Smooth muscle cell of trachea (primary cell): Measurements from ENCODE around the gene GEMIN5. TPM values are rescaled to one million over a fixed set of nuclear protein-coding genes. Genes with fewer than 3 reads are reported as not detected.

ENCODE experiments used
- total RNA-seq: library from RNA; depleted of rRNA; stranded (reverse); fragments of >200 nt; gene quantifications from 2 replicates; pipeline ENCODE4 v1.2.1, GENCODE V29; 2014

Gene GEMIN5
- total RNA-seq = 17.7 and 18.7 TPM in 2 replicates

GRCh38 chr5:154937718-154938466, at the start of gene GEMIN5:
GEMIN5 (minus strand) TSS chr5:154938211; CDS start chr5:154938133, 78 bp downstream.

GRCh38 chr5:154940772-154941620, 3.0 kb upstream of the GEMIN5 start, which contains the start of gene MRPL22:
MRPL22 (plus strand) TSS chr5:154941073; CDS start chr5:154941111, 38 bp downstream.

GRCh38 chr5:154858297-154858971, 79.6 kb downstream of the GEMIN5 start, which contains the start of gene CNOT8:
CNOT8 (plus strand) TSS chr5:154858627; CDS start chr5:154863279, 4,652 bp downstream.

GRCh38 chr5:154850255-154851062, 87.6 kb downstream of the GEMIN5 start, which contains the start of gene FAXDC2:
FAXDC2 (minus strand) TSS chr5:154850603; CDS start chr5:154838178, 12,425 bp downstream.

Other genes with a start within 250 kb of the GEMIN5 start
- 57.2 and 83.7 TPM in 2 replicates for gene LARP1, start 182.8 kb downstream of the GEMIN5 start, total RNA-seq
- 11.2 and 14.9 TPM in 2 replicates for gene FAXDC2, start 87.6 kb downstream of the GEMIN5 start, total RNA-seq
- 47.1 and 54.1 TPM in 2 replicates for gene CNOT8, start 79.6 kb downstream of the GEMIN5 start, total RNA-seq
- 11.4 and 26.8 TPM in 2 replicates for gene MRPL22, start 2.9 kb upstream of the GEMIN5 start, total RNA-seq
- gene KIF4B, start 75.5 kb upstream of the GEMIN5 start, total RNA-seq = 0.15 and 0.17 TPM in 2 replicates